GM19351 (cell line): ENCODE data around the gene B3GALNT2.
"Not testable (repeated sequence)": the region's sequence is repeated elsewhere in the genome, so short reads cannot be mapped to it uniquely, and the experiment has no call there.

Experiments
- ATAC-seq: cut with Tn5 transposase; IDR thresholded peaks from one replicate; pipeline ENCODE4 v1.9.1; 2021; ENCODE audit warnings: mild to moderate bottlenecking, moderate library complexity; ENCODE audit not compliant: unreplicated experiment

Gene B3GALNT2

DNA sequence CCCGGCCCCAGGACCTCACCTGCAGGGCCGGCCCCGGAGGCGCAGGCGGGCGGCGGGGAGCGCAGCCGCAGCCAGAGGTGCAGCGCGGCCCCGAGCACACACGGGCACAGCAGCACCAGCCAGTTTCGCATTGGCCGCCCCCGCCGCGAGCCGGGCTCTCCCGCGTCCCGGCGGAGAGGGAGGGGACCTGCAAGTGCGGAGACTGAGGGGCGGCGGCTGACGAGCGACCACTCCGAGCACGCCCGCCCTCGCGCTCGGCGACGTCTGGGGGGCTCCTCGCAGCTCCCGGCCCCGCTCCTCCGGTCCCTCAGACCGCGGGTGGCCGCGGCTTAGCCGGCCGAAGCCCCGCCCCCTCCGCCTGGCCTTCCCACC, at the start of gene B3GALNT2:
TSS of gene B3GALNT2 (minus strand) at position 331 of the 372 bp plus-strand sequence. CDS start at position 131, 200 bp downstream.
- peak; percentile 37 for ATAC-seq

- no peak for ATAC-seq
These were observed 48.9 kb upstream of the B3GALNT2 start for GRCh38 chr1:235553112-235553551.

DNA sequence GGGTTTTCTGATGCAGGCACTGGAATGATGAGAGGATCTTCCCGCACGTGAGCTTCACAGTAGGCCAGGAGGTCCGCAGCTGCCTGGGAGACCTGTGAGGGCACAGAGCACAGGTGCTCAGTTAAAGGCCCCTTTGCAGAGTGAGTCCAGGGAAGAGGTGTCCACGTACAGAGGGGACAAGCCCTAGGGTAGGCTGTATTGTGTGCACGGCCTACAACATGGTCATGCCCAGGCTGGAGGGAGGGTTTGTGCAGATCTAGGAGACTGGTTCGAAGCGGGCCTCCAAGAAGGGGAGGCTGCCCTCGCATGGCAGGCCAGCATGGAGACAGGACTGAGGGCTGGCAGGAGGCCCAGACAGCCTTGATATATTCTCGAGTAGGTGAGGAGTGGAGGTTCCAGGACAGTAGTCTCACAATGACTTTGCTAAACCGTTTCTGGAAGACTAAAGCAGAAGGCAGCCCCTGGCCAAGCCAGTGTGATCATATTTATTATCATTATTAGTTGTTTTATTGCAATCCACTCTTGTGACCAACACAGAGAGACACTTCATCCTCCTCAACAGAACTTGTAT, 48.0 kb upstream of the B3GALNT2 start:
- ATAC-seq: no peak

DNA sequence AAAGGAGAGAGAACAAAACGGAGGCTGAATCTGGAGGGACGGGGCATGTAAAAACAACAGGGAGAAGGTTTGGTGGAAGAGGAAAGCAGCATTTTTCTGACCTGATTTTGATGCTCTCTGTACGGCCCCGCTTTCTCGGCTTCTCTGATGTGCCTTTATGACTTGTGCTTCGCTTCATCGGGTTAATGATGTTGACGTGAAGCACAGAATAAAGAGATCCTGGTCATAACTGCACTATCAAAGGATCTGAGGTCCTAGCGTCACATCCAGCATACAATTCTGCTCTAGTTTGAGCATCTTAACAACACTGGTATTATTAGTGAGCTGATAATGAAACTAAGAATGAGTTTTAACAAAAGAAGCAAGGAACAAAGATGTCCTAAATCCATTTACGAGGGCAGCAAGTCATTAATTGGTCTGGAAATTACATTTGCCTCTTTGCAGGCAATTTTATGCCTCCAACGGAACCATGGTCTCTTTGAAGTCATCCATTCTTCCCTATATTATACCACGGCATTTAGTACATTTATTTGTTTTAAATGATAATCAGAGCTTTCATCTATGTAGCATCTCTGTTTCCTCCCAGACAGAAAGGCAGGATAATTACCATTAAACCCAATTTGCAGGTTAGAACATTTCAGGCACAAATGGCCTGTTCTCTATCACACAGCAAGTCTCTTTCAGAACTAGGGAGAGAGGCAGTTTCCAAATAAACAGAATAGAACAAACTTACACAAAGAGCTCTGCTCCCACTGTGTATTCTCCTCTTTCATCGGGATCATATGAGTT, 45.3 kb upstream of the B3GALNT2 start:
- no peak for ATAC-seq

DNA sequence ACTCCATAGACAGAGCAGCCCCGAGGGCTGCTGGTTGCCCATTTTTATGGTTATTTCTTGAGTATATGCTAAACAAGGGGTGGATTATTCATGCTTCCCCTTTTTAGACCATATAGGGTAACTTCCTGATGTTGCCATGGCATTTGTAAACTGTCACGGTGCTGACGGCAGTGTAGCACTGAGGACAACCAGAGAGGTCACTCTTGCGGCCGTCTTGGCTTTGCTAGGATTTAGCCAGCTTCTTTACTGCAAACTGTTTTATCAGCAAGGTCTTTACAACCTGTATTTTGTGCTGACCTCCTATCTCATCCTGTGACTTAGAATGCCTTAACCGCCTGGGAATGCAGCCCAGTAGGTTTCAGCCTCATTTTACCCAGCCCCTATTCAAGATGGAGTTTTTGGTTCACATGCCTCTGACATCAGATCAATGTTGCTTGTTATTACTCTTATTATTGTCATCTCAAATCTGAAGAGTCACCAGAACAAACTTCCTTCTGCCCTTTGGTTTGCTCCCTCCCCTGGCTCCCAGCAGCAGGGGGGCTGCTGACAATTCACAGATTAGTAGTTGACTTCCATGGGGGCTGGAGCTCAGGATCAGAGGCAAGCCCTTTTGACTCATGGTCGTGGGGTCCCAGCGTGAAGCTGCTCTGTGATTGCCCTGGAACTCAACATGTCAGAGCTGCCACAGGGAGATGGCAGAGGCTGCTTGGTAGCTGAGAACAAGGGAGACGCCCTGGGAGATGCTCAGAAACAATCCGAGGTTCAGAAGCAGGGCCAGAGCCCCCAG, 42.3 kb upstream of the B3GALNT2 start:
- ATAC-seq: not testable (repeated sequence)

DNA sequence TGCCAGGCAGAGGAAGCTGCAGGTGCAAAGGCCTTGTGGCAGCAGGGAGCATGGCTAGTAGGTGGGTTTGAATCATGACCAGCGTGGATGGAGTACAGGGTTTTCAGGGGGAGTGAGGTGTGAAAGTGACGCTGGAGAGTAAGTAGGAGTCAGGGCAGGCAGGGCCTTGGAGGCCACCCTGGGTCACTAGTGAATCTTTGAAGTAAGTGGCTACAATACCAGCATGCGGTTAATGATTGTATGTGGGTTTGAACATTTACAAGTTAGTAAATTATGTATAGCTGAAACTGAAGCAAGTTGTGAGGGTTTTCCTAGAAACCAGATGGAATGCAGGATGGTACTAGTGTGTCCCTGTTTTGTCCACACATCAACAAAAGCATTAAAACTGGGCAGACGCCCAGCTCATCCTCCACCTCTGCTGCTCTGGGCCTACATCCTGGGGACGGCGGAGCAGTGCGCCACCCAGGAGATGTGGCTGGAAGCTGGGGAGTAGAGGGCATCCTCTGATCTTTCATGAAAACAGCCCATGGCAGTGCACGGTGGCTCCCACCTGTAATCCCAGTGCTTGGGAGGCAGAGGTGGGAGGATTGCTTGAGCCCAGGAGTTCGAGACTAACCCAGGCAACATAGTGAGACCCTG, 41.2 kb upstream of the B3GALNT2 start:
- ATAC-seq: no peak

DNA sequence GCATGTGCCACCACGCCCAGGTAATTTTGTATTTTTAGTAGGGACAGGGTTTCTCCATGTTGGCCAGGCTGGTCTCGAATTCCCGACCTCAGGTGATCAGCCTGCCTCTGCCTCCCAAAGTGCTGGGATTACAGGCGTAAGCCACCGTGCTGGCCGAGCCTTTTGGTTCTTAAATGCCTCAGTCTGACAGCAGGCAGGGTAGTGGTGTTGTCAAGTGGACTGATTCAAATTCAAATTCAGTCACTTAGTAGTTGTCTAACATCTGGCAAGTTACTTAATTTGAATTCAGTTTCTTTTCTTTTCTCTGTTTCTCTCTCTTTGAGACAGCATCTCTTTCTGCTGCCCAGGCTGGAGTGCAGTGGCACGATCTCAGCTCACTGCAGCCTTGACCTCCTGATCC, 38.6 kb upstream of the B3GALNT2 start:
- not testable (repeated sequence) for ATAC-seq

- no peak for ATAC-seq
These were observed 29.4 kb upstream of the B3GALNT2 start for GRCh38 chr1:235533476-235534168.

DNA sequence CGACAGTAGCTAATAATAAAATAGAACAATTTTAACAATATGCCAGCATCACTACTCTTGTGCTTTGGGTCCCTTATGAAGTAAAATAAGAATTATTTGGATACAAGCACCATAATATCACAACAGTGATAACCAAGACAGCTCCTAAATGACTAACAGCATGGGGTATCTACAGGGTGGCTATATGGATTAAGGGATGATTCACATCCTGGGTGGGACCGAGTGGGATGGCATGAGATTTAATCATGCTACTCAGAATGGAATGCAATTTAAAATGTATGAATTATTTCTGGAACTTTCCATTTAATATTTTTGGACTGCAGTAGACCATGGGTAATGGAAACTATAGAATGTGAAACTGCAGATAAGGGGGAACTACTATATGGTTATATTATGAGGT, 28.1 kb upstream of the B3GALNT2 start:
- no peak for ATAC-seq

DNA sequence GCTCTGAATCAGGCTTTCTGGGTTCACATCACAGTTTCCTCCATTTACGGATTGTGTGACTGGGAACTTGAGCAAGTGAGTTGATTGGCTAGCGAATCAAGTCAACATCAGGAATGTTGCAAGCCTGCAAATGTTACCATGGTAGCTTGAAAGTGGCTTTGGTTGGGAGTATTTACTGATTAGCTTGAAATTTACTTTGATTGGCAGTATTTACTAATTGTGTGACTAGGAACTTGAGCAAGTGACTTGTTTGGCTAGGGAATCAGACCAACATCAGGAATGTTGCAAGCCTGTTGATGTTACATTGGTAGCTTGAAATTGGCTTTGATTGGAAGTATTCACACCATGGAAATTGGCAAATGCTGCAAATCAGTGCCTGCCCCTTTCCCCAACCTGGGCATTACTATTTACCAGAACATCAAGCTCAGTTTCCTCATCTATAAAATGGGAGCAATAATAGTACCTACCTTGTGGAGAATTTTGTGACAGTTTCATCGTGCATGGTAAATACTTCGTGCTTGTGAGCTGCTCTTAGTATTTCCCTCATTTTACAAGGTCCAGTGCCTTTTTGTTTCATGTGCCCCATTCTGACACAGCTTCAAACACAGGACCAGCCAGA, 23.1 kb upstream of the B3GALNT2 start:
- no peak for ATAC-seq

DNA sequence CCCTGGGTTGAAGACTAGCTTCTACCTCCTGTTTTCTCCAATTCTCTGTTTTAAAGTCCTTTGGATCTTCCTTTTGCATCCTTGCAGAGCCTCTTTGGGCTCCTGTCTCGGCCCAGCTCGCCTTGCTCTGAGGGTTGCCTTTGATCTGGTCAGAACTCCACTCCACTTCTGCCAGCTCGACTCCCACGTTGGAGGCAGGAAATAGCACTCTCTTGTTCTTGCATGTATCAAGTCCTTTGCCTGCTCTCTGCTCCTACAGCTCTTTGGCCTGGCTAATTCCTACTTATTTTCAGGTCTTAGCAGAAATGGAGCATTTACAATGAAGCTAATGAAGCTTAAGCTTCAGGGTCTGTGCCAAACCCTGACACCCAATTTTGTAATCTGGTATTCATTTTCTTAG, 21.1 kb upstream of the B3GALNT2 start:
- no peak for ATAC-seq

GRCh38 chr1:235516862-235517446, 12.7 kb upstream of the B3GALNT2 start:
- no peak for ATAC-seq

DNA sequence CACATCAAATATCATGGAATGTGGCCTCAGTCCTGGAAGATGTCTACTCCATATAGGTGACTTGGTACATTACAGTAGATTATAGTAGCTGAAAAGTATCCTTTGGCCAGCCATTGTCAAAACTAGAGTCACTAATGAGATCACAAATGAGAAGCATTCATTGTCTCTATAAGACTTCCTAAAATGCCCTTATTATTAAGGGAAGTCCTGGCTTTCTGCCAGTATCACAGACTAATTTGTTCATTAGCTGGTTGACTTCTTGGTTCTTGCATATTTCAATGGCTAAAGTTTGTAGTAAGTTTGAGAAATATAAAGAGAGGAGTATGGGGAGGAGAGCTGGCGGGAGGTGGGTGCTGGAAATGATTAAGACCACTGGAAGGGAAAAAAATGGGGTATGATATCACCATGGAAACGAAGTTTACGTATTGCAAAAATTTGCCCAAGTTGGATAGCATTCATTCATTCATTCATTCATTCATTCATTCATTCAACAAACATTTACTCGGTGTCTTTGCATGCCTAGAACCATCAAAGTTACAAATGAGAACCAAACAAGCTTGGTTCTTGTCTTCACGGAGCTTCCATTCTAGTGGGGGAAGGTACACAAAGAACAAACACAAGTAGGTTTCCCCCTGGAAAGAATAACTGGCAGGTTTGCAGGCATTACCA, 11.7 kb upstream of the B3GALNT2 start:
- no peak for ATAC-seq

DNA sequence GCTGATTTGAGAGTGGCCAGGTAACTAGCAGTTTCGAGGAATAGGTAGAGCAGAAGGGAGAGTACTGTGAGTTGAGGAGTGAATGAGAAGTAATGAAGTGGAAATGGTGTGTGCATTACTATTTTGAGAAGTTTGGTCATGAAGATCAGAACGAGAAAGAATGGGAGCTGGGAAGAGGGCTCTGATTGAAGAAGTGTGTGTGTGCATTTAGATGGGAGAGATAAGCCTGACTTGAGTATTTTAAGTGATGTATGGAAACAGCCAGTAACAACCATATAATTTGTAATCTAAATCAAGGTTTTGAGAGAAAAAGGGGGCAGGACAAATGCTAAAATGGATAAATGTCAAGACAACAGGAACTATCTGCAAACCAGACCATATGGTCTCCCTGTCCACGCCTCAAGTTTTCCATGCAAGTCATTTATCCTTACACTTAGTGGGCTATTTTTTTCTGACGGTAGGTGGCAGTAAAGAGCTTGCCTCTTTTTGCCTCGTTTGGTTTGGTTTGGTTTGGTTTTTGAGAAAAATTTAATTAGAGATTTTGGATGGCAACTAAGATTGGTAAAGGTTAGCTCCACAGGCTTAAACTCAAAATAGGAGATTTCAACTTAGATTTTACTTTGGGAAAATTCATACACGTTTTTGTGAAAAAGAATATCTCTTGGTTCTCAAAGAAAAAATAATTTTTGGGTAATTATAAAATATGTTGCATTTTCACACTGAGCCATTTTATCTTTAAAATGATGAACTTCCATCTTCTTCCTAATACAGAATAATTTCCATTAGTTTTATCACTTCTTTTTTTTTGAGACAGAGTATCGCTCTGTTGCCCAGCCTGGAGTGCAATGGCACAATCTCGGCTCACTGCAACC, 9.5 kb upstream of the B3GALNT2 start:
- no peak for ATAC-seq

GRCh38 chr1:235511470-235512240, 7.4 kb upstream of the B3GALNT2 start:
- ATAC-seq: no peak

GRCh38 chr1:235510823-235511222, 6.6 kb upstream of the B3GALNT2 start:
- no peak for ATAC-seq

- ATAC-seq: no peak
These were observed 3.4 kb upstream of the B3GALNT2 start for GRCh38 chr1:235507623-235508022.
